Measurements from ENCODE around the gene PPP1CA.
A peak's percentile ranks its signal among the peaks of the same experiment; 100 is the strongest.

PPP1CA gene

DNA sequence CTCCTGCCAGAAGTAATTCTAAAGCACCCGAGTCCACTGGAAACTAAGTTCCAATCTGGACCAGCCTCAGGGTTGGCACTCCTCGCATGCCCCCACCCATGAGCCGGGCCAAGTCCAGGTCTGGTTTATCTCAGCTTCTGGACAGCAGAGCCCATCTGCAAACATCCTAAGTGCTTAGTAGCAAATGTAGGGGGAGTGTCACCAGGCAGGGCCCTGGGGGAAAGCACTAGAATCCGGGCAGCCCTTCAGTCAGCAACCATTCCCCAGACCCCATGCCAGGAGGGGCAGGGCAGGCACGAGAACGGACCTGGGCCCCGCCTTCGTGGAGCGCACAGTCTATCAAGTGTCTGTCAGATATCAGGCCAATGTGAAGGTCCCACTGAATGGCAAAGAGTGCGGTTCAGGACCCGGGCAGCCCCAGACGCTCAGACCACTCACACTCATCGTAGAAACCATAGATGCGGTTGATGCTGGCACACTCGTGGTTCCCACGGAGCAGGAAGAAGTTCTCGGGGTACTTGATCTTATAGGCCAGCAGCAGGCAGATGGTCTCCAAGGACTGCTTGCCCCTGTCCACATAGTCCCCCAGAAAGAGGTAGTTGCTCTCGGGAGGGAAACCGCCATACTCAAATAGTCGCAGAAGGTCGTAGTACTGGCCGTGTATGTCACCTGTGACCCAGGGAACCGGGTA, 1.3 kb downstream of the PPP1CA start:
- no peak for DNase-seq
- H3K79me2 ChIP-seq (ENCODE audit: insufficient read depth, low read length): peaks cover 93% of the 10 kb centered on the region
- H3K4me1 ChIP-seq (ENCODE audit: insufficient read depth, low read length): peaks cover 90% of the 10 kb centered on the region
- H3K36me3 ChIP-seq (ENCODE audit: insufficient read depth, low read length): peaks cover 72% of the 10 kb centered on the region
- no peak overlapping the region for H2AFZ ChIP-seq (ENCODE audit: low read depth, low read length)
- H3K9ac ChIP-seq (ENCODE audit: low read depth, low read length): peak overlapping the region; percentile 98
- no peaks in the 10 kb centered on the region for H3K9me3 ChIP-seq (ENCODE audit: insufficient read depth, low read length, severe bottlenecking)
- ATAC-seq (ENCODE audit: insufficient read depth, low read depth): no peak
- TF ChIP-seq, protein P1, sequence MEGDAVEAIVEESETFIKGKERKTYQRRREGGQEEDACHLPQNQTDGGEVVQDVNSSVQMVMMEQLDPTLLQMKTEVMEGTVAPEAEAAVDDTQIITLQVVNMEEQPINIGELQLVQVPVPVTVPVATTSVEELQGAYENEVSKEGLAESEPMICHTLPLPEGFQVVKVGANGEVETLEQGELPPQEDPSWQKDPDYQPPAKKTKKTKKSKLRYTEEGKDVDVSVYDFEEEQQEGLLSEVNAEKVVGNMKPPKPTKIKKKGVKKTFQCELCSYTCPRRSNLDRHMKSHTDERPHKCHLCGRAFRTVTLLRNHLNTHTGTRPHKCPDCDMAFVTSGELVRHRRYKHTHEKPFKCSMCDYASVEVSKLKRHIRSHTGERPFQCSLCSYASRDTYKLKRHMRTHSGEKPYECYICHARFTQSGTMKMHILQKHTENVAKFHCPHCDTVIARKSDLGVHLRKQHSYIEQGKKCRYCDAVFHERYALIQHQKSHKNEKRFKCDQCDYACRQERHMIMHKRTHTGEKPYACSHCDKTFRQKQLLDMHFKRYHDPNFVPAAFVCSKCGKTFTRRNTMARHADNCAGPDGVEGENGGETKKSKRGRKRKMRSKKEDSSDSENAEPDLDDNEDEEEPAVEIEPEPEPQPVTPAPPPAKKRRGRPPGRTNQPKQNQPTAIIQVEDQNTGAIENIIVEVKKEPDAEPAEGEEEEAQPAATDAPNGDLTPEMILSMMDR (IDR thresholded peaks at IDR 0.05; ENCODE audit: borderline replicate concordance, extremely low read depth, low read length, poor library complexity, severe bottlenecking): no peak
- TF ChIP-seq EZH2 (IDR thresholded peaks at IDR 0.05; ENCODE audit: borderline replicate concordance, low read depth, low read length, severe bottlenecking): no peak
- peak overlapping the region; percentile 88 for H3K27ac ChIP-seq (ENCODE audit: low read length)
- peak overlapping the region; percentile 89 for H3K4me2 ChIP-seq (ENCODE audit: insufficient read depth, low read length)
- no peaks in the 10 kb centered on the region for H3K27me3 ChIP-seq (ENCODE audit: insufficient read depth, low read length, poor library complexity)
- peaks cover 55% of the 10 kb centered on the region for H4K20me1 ChIP-seq (ENCODE audit: insufficient read depth, low read length)
- H3K4me3 ChIP-seq (ENCODE audit: low read depth in 1 of 2, low read length in 2 of 2): peak overlapping the region; percentile 90 to 91

DNA sequence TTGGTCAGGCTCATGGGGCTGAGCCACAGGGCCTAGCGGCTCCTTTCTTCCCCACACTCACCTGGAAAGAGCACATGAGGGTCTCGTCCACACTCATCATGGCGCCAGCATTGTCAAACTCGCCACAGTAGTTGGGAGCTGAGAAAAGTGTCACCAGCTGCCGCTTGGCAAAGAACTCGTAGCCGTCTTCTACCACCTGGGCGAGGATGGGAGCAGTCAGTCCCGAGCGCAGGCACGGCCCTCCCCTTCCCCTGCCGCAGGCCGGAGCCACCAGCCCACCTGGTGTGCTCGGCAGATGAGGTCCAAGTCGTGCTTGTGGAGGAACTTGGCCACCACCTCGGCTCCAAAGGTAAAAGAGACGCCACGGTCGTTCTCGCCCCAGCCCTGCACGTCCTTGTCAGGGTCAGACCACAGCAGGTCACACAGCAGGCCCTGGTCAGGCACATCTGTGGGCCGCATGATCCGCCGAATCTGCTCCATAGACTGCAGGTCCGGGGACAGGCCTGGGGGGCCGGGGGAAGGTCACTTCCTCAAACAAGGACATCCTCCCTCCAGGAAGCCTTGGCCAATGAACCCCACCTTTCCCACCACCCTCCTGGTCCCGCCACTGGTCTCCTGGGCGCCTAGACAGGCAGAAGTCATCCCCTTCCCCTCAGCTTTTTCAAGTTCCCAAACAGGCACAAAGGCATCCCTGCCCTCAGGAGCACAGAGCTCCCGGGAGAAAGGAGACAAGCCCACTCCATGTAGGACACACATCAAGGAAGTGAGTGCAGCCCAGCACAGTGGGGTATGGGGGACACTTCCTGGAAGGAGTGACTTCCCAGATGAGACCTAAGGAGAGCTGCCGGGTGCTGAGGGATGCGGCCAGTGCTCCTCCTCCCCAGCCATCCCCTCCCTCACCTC, 2.7 kb downstream of the PPP1CA start:
- TF ChIP-seq, protein P1 (IDR thresholded peaks at IDR 0.05; ENCODE audit: borderline replicate concordance, extremely low read depth, low read length, poor library complexity, severe bottlenecking): no peak
- no peaks in the 10 kb centered on the region for H3K27me3 ChIP-seq (ENCODE audit: insufficient read depth, low read length, poor library complexity)
- peaks cover 81% of the 10 kb centered on the region for H3K4me1 ChIP-seq (ENCODE audit: insufficient read depth, low read length)
- H3K79me2 ChIP-seq (ENCODE audit: insufficient read depth, low read length): peaks cover 84% of the 10 kb centered on the region
- no peaks in the 10 kb centered on the region for H3K9me3 ChIP-seq (ENCODE audit: insufficient read depth, low read length, severe bottlenecking)
- peak overlapping the region; percentile 8 for H3K27ac ChIP-seq (ENCODE audit: low read length)
- peaks cover 70% of the 10 kb centered on the region for H3K36me3 ChIP-seq (ENCODE audit: insufficient read depth, low read length)
- ATAC-seq (ENCODE audit: insufficient read depth, low read depth) (no peak), DNase-seq (no peak)
- H3K9ac ChIP-seq (ENCODE audit: low read depth, low read length): peak overlapping the region; percentile 98; the same call in 1 of the 2 replicates
- no peak overlapping the region for H2AFZ ChIP-seq (ENCODE audit: low read depth, low read length)
- peak overlapping the region in 1 of 2 experiments; percentile 37; a peak in 2 of 4 replicates for H3K4me3 ChIP-seq (ENCODE audit: low read depth in 1 of 2, low read length in 2 of 2)
- H4K20me1 ChIP-seq (ENCODE audit: insufficient read depth, low read length): peaks cover 60% of the 10 kb centered on the region
- peak overlapping the region; percentile 89 for H3K4me2 ChIP-seq (ENCODE audit: insufficient read depth, low read length)

DNA sequence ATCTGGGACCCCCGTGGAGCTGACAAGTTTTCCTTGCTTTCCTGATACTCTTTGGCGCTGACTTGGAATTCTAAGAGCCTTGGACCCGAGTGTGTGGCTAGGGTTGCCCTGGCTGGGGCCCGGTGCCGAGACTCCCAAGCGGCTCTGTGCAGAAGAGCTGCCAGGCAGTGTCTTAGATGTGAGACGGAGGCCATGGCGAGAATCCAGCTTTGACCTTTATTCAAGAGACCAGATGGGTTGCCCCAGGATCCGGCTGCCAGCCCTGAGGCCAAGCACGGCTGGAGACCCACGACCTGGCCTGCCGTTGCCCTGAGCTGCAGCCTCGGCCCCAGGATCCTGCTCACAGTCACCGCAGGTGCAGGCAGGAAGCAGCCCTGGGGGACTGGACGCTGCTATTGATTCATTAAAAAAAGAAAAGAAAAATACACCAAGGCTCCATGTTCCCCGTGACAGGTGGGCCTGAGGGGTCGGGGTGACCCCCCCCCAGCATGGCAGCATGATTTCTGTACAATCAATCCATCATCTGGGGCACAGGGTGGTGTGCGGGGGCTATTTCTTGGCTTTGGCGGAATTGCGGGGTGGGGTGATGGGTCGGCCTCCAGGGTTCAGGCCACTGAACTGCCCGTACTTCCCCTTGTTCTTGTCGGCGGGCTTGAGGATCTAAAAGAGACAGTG, 3.5 kb downstream of the PPP1CA start:
- H2AFZ ChIP-seq (ENCODE audit: low read depth, low read length): no peak overlapping the region
- TF ChIP-seq, protein P1 (IDR thresholded peaks at IDR 0.05; ENCODE audit: borderline replicate concordance, extremely low read depth, low read length, poor library complexity, severe bottlenecking): no peak
- no peak for TF ChIP-seq EZH2 (IDR thresholded peaks at IDR 0.05; ENCODE audit: borderline replicate concordance, low read depth, low read length, severe bottlenecking)
- peaks cover 84% of the 10 kb centered on the region for H3K79me2 ChIP-seq (ENCODE audit: insufficient read depth, low read length)
- H3K4me1 ChIP-seq (ENCODE audit: insufficient read depth, low read length): peaks cover 82% of the 10 kb centered on the region
- H3K4me2 ChIP-seq (ENCODE audit: insufficient read depth, low read length): peak overlapping the region; percentile 34; the same call in 1 of the 2 replicates
- H3K36me3 ChIP-seq (ENCODE audit: insufficient read depth, low read length): peaks cover 77% of the 10 kb centered on the region
- no peak overlapping the region for H3K9ac ChIP-seq (ENCODE audit: low read depth, low read length)
- H3K9me3 ChIP-seq (ENCODE audit: insufficient read depth, low read length, severe bottlenecking): no peaks in the 10 kb centered on the region
- no peak overlapping the region for H3K4me3 ChIP-seq (ENCODE audit: low read depth in 1 of 2, low read length in 2 of 2)
- H4K20me1 ChIP-seq (ENCODE audit: insufficient read depth, low read length): peaks cover 68% of the 10 kb centered on the region
- H3K27ac ChIP-seq (ENCODE audit: low read length): peak overlapping the region; percentile 31; the same call in 1 of the 2 replicates
- H3K27me3 ChIP-seq (ENCODE audit: insufficient read depth, low read length, poor library complexity): no peaks in the 10 kb centered on the region
- ATAC-seq (ENCODE audit: insufficient read depth, low read depth) (no peak), DNase-seq (no peak)
